Tibial artery (tissue), 4 donors: ENCODE measurements around the gene MYG1.
A peak's percentile ranks its signal among the peaks of the same experiment; 100 is the strongest.

Experiments used
- DNase-seq, 2 donors: peaks; one replicate each; pipeline ENCODE4 v3.0.0-alpha.2; 2019
- H3K27ac ChIP-seq, 2 donors: fragments of 200-600 bp; sonication (generic) in 1 of 2; 1 replicate in 1 of 2; 2 replicates in 1 of 2; pipeline ENCODE4 v1.5.1; 2018 to 2019; ENCODE audit warnings: mild to moderate bottlenecking in 1 of 2
- H3K27me3 ChIP-seq, 2 donors: fragments of 200-600 bp; sonication (generic) in 1 of 2; one replicate each; pipeline versions ENCODE4 v1.5.1 to v1.6.0; 2016 to 2019
- H3K36me3 ChIP-seq, 3 donors: fragments of 200-600 bp; sonication (generic) in 2 of 3; one replicate each; pipeline ENCODE4 v1.5.1; 2016 to 2019; ENCODE audit warnings: mild to moderate bottlenecking in 2 of 3
- H3K4me1 ChIP-seq, 4 donors: fragments of 200-600 bp; sonication (generic) in 2 of 4; 1 replicate in 3 of 4; 2 replicates in 1 of 4; pipeline ENCODE4 v1.5.1; 2016 to 2019
- H3K4me3 ChIP-seq, 2 donors: fragments of 200-600 bp; sonication (generic) in 1 of 2; 1 replicate in 1 of 2; 2 replicates in 1 of 2; pipeline ENCODE4 v1.5.1; 2018 to 2019; ENCODE audit warnings: mild to moderate bottlenecking in 2 of 2
- H3K9me3 ChIP-seq, 3 donors: fragments of 200-600 bp; sonication (generic) in 1 of 3; one replicate each; pipeline ENCODE4 v1.5.1; 2016 to 2019
- intact Hi-C: fragments of 100-400 bp; cut with DNase I; formaldehyde crosslinking; loops from one replicate; pipeline ENCODE4 v1.15.0; 2023; ENCODE audit warnings: low total_unique reads
- TF ChIP-seq, protein P1 (sequence below), 2 experiments: fragments of 200-600 bp in 1 of 2; fragments of 450-650 bp in 1 of 2; IDR thresholded peaks; one replicate each; pipeline ENCODE4 v1.5.1; 2017 to 2019; ENCODE audit warnings: antibody characterized with exemption in 2 of 2, mild to moderate bottlenecking in 1 of 2, moderate library complexity in 1 of 2

MYG1 gene

DNA sequence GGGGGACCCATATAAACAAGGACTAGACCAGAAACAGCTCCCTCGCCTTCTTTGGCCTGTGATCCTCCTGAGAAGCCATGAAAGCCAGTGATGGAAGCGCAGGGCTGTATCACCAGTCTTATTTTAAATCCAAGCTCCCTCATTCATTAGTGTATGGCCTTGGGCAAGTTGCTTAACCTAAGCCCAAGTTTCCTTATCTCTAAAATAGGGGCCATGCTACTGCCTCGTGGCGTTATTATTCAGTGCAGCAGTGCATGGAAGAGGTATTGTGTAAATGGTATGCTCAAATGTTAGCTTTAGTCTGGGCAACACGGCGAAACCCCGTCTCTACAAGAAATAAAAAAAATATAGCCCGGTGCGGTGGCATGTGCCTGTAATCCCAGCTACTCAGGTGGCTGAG, 21.5 kb upstream of the MYG1 start:
- Histone ChIP-seq H3K27ac (no peak overlapping the region), H3K4me3 (no peak overlapping the region), H3K4me1 (no peaks in the 10 kb centered on the region), H3K9me3 (no peaks in the 10 kb centered on the region), H3K27me3 (no peaks in the 10 kb centered on the region), H3K36me3 (no peaks in the 10 kb centered on the region)
- TF ChIP-seq, protein P1, sequence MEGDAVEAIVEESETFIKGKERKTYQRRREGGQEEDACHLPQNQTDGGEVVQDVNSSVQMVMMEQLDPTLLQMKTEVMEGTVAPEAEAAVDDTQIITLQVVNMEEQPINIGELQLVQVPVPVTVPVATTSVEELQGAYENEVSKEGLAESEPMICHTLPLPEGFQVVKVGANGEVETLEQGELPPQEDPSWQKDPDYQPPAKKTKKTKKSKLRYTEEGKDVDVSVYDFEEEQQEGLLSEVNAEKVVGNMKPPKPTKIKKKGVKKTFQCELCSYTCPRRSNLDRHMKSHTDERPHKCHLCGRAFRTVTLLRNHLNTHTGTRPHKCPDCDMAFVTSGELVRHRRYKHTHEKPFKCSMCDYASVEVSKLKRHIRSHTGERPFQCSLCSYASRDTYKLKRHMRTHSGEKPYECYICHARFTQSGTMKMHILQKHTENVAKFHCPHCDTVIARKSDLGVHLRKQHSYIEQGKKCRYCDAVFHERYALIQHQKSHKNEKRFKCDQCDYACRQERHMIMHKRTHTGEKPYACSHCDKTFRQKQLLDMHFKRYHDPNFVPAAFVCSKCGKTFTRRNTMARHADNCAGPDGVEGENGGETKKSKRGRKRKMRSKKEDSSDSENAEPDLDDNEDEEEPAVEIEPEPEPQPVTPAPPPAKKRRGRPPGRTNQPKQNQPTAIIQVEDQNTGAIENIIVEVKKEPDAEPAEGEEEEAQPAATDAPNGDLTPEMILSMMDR (IDR thresholded peaks at IDR 0.05) = no peak
- DNase-seq = no peak
- intact Hi-C loops = no loop called here

DNA sequence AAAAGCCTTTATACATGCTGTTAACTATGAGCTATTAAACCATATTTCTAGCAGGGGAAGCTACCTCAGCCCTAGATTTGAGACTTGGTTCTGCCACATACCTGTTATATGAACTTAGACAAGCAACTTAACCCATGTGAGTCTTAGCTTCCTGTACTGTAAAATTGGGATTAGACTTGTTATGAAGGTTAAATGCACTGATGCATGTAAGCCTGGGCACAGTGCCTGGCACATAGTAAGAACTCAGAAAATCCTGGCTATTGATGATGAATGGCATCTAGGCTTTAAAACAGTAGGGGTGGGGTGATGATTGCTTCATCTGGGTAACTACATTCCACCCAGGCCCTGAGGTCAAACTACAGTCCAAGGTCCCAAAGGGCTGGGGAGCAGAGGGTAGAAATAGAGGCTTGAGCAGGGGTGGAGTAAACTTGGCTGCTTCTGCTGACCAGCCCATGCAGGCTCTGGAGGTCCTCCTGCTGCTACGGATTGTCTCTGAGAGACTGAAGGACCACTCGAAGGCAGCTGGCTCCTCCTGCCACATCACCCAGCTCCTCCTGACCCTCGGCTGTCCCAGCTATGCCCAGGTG, 20.1 kb upstream of the MYG1 start:
- no peaks in the 10 kb centered on the region for H3K9me3 ChIP-seq
- TF ChIP-seq, protein P1 (IDR thresholded peaks at IDR 0.05) = no peak
- H3K27ac ChIP-seq = no peak overlapping the region

DNA sequence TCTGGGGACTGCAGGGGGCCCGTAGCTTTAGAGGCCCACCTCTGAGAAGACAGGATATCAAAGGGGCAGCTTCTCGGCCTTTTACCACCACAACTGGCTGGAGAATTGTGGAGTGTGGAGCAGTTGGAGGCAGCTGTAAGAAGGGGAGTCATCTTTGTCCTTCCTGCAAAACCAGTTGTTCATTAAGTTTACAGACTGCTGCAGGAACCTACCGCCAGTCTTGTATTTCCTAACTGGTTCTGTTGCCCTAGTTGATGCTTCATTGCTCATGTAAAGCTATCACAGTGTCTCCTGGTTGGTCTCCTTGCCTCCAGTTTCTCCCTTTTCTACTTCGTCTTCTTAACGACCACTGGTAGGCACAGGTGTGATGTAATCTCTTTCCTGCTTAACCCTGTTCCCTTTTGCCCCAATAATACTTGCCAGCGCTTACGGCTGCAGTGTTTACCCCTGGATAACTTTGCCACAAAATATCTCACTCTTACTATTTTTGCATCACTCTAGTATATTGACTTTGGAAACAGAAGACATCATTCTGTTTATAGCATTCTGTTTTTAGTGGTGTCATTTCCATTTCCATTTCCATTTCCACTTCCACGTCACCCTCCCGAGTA, 19.5 kb upstream of the MYG1 start:
- no peak for DNase-seq
- no peaks in the 10 kb centered on the region for H3K36me3 ChIP-seq
- no peaks in the 10 kb centered on the region for H3K9me3 ChIP-seq
- no peaks in the 10 kb centered on the region for H3K4me1 ChIP-seq
- no peaks in the 10 kb centered on the region for H3K27me3 ChIP-seq
- TF ChIP-seq, protein P1 (IDR thresholded peaks at IDR 0.05) = no peak
- no peak overlapping the region for H3K4me3 ChIP-seq
- H3K27ac ChIP-seq = no peak overlapping the region
- intact Hi-C loops = no loop called here

More for the DNA sequence above, 20.1 kb upstream of the MYG1 start:
- Histone ChIP-seq H3K27me3 (no peaks in the 10 kb centered on the region), H3K4me3 (no peak overlapping the region), H3K36me3 (no peaks in the 10 kb centered on the region), H3K4me1 (no peaks in the 10 kb centered on the region)
- intact Hi-C loops = no loop called here
- no peak for DNase-seq

DNA sequence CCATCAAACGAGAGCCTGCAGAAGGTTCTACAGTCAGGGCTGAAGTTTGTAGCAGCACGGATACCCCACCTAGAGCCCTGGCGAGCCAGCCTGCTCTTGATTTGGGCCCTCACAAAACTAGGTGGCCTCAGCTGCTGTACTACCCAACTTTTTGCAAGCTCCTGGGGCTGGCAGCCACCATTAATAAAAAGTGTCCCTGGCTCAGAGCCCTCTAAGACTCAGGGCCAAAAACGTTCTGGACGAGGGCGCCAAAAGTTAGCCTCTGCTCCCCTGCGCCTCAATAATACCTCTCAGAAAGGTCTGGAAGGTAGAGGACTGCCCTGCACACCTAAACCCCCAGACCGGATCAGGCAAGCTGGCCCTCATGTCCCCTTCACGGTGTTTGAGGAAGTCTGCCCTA, 13.0 kb upstream of the MYG1 start:
- DNase-seq = no peak
- TF ChIP-seq, protein P1 (IDR thresholded peaks at IDR 0.05) = no peak
- no peak overlapping the region for H3K27ac ChIP-seq
- H3K4me1 ChIP-seq = no peaks in the 10 kb centered on the region
- no peaks in the 10 kb centered on the region for H3K27me3 ChIP-seq
- intact Hi-C loops = no loop called here
- H3K9me3 ChIP-seq = no peaks in the 10 kb centered on the region
- H3K36me3 ChIP-seq = no peaks in the 10 kb centered on the region
- H3K4me3 ChIP-seq = no peak overlapping the region

DNA sequence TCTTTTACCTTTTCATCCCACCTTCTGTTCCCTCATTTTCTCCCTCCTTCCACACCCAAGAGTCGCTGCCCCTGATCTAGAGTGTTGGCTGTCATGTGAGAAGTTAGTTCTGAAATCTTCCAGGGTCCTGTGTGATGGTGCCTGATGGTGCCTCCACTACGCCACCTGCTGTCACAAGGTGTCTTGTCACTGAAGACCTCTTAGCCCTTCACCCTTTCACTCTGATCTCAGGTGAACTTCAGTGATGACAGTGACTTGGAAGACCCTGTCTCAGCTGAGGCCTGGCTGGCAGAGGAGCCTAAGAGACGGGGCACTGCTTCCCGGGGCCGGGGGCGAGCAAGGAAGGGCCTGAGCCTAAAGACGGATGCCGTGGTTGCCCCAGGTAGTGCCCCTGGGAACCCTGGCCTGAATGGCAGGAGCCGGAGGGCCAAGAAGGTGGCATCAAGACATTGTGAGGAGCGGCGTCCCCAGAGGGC, 11.7 kb upstream of the MYG1 start:
- TF ChIP-seq, protein P1 (IDR thresholded peaks at IDR 0.05) = peak; percentile 53 to 69
- Histone ChIP-seq H3K27me3 (no peaks in the 10 kb centered on the region), H3K4me3 (no peak overlapping the region), H3K27ac (no peak overlapping the region), H3K4me1 (no peaks in the 10 kb centered on the region), H3K36me3 (no peaks in the 10 kb centered on the region), H3K9me3 (no peaks in the 10 kb centered on the region)
- DNase-seq = peak; percentile 59 to 77
- intact Hi-C loops = loop anchor here (2.0 kb wide), 1 partner anchor 75 kb away; no protein-coding TSS in a partner anchor
